RWPE1 (cell line): ENCODE measurements around the gene GSDME.

Source experiments
- CTCF ChIA-PET: fragments of 350-600 bp; sonication (Branson Sonifier 250); formaldehyde crosslinking; extraction: SDS; loops from one replicate; lab custom pipeline; 2021; lab: Yijun Ruan, JAX
- POLR2A ChIA-PET: fragments of 400-600 bp; formaldehyde crosslinking; extraction: SDS; loops from one replicate; lab custom pipeline; 2020; ENCODE audit warnings: antibody characterized with exemption; ENCODE audit not compliant: low non-redundant PET; lab: Yijun Ruan, JAX
- DNase-seq: peaks from one replicate; pipeline ENCODE4 v3.0.0; 2012; ENCODE audit warnings: low spot score
- H3K27ac ChIP-seq: fragments of 450-650 bp; 2 replicates; pipeline ENCODE4 v1.5.1; 2017
- TF ChIP-seq, protein P1 (sequence below): fragments of 450-650 bp; conservative IDR thresholded peaks from 2 replicates; pipeline ENCODE4 v1.5.1; 2017; ENCODE audit warnings: low read depth, mild to moderate bottlenecking

The GSDME gene

DNA sequence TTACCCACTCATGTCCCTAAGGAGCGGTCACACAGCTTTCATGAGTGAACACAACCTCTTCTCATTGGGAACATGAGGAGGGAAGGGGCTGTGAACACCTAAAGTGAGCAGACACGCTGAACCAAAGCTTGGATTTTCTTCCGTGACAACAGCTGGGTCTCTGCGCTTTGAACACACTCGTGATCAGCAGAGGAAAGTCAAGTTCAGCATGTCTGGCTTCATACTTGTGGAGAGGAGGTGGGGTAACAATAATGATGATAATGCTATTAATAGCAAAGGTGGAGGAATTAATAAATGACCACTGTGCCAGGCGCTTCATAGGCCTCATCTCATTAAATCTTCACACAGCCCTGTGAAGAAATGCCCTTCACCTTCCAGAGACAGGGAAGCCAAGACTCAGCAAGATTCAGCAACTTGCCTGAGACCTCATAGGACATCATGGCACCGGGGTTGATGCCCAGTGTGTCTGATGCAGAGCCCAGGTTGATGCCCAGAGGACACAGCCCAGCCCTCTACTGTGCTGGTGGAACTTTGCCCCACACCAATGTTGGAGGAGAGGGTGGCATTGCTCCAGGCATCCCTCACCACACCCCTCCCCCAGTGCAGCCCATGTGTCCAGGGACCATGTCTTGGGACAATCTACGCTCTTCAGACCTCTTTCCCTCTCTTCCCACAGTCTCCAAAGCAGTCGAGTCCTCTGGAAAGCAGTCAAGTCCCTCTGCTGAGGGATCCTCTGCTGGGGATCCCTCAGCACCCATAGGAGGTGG, 40.6 kb downstream of the GSDME start:
- TF ChIP-seq, protein P1, sequence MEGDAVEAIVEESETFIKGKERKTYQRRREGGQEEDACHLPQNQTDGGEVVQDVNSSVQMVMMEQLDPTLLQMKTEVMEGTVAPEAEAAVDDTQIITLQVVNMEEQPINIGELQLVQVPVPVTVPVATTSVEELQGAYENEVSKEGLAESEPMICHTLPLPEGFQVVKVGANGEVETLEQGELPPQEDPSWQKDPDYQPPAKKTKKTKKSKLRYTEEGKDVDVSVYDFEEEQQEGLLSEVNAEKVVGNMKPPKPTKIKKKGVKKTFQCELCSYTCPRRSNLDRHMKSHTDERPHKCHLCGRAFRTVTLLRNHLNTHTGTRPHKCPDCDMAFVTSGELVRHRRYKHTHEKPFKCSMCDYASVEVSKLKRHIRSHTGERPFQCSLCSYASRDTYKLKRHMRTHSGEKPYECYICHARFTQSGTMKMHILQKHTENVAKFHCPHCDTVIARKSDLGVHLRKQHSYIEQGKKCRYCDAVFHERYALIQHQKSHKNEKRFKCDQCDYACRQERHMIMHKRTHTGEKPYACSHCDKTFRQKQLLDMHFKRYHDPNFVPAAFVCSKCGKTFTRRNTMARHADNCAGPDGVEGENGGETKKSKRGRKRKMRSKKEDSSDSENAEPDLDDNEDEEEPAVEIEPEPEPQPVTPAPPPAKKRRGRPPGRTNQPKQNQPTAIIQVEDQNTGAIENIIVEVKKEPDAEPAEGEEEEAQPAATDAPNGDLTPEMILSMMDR: no peak
- H3K27ac ChIP-seq: no peak overlapping the region
- POLR2A ChIA-PET: no interaction called here
- DNase-seq: no peak
- CTCF ChIA-PET: interaction anchor here (0.6 to 0.8 kb wide), 2 partner anchors 19 to 40 kb away, joined by 3 read pairs; no protein-coding TSS in a partner anchor

DNA sequence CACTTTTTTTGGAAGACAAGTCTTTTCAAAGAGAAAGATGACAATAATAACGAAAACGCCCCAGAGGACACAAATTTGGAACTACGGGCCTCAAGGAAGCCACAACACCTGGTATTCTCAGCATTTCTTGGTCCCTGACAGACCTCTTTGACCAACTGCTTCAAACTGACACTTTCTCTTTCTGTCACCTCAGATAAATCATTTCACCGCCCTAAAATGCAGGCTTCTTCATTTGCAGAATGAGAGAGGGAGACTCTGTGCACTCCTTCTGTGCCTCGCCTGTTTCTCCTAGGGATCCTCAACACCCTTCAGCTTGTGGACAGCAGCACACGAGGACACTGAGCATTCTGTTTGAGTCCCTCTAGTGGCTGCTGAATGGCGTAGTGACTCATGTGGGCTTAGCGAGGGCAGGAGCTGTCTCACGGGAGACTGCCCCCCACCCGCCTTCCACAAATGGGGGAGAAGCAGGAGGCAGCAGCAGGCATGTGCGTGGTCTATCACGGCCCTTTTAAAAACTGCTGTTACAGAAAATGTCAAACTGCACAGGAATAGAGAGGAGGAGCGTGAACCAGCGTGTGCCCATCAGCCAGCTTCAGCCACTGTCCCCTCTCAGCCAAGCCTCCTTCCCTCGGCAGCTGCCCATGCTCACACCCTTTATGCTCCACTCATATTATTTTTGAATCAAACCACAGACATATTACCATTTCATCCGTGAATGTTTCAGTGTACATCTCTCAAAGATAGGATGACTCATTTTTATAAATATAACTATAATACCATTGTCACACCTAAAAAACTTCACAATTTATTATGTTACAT, 41.4 kb downstream of the GSDME start:
- TF ChIP-seq, protein P1: no peak; the same call in 1 of the 2 replicates
- DNase-seq: no peak
- no peak overlapping the region for H3K27ac ChIP-seq
- CTCF ChIA-PET: interaction anchor here (0.6 to 0.8 kb wide), 4 partner anchors 19 to 441 kb away, joined by 3 to 4 read pairs (median 3); no protein-coding TSS in a partner anchor
- POLR2A ChIA-PET: no interaction called here

DNA sequence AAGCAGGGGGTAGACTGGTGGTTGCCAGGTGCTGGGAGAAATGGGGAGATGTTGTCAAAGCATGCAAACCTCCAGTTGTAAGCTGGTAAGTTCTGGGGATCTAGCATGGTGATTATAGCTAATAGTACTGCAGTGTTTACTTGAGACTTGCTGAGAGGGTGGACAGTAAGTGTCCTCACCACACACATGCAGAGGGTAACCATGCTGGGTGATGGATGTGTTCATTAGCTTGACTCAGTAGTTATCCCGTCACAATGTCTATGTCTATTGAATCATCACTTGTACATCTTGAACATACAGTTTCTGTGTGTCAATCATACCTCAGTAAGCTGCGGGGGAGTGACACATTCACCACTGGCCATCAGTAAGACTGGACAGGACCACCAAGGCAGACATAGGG, 42.1 kb downstream of the GSDME start:
- CTCF ChIA-PET: interaction anchor here (0.6 to 0.7 kb wide), 3 partner anchors 33 to 1168 kb away, joined by 3 to 4 read pairs (median 3); no protein-coding TSS in a partner anchor
- POLR2A ChIA-PET: no interaction called here
- no peak overlapping the region for H3K27ac ChIP-seq
- TF ChIP-seq, protein P1: no peak
- no peak for DNase-seq

DNA sequence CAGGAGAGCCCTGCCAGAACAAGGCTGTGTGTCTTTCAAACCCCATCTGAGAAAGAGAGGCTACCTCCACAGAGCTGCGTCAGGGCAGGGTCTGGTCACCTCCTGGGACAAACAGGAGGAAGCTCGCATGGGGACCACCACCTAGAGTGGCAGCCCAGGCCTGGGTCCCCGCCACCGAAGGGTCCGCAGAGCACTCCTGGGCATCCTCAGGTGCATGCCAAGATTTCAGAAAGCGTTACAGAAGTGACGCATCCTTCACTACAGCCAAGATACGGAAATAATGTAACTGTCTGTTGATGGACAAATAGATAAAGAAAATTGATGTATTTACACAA, 42.6 kb downstream of the GSDME start:
- no peak overlapping the region for H3K27ac ChIP-seq
- CTCF ChIA-PET: interaction anchor here (0.7 kb wide), 1 partner anchor 1168 kb away, joined by 3 read pairs; no protein-coding TSS in a partner anchor
- no peak for DNase-seq
- TF ChIP-seq, protein P1: no peak
- POLR2A ChIA-PET: no interaction called here

DNA sequence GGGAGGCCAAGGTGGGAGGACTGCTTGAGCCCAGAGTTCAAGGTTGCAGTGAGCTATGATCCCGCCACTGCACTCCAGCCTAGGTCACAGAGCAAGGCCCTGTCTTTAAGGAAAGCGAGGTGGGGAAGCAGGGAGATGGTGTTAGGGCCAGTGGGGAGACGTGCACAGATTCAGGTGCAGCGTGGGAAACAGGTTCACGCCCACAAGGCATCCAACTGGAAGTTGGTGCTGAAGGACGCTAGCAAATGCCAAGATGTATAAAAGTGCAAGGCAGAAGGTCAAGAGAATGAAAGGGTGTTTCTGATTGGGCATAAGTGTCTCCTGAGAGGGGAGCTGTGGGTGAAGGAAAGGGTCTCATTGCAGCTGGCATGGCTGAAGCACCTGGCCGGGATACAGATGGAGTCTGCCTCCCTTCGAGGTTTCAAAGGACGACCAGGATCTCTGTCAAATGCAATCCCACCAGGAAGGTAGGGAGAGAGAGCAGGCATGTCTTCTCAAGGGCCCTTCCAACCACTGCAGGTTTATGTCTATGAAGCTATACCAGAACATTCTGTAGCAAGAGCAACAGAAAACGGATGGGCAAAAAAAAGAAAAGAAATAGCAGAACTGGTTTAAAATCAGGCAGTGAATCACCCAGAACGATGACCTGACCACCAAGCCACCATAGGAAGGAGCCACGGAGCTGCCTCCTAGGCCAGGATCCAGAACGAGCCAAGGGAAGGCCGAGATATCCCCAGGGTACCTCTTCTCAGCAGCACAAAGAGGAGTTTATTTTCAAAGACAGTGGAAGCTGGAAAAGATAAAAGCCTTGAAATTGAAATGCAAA, 43.2 kb downstream of the GSDME start:
- ChIA-PET CTCF (interaction anchor here (1.1 kb wide), 1 partner anchor 385 kb away, joined by 3 read pairs; no protein-coding TSS in a partner anchor), POLR2A (no interaction called here)
- H3K27ac ChIP-seq: no peak overlapping the region
- DNase-seq: no peak
- TF ChIP-seq, protein P1: no peak
